Natural killer cell (primary cell): Measurements from ENCODE around the gene LENG1. TPM values are rescaled to one million over a fixed set of nuclear protein-coding genes. Genes with fewer than 3 reads are reported as not detected.
A peak's percentile ranks its signal among the peaks of the same experiment; 100 is the strongest.

Source experiments
- ATAC-seq, 3 donors: fragments of 150-1000 bp in 2 of 3; fragments of 200-7000 bp in 1 of 3; cut with Tn5 transposase; 1 replicate in 1 of 3; 2 replicates in 2 of 3; pipeline ENCODE4 v1.10.0; 2021; ENCODE audit warnings: mild to moderate bottlenecking in 2 of 3, moderate library complexity in 2 of 3
- DNase-seq, 2 donors: peaks; one replicate each; pipeline versions ENCODE4 v3.0.0 to v3.0.0-alpha.2; 2013 to 2021; ENCODE audit warnings: mixed read lengths in 1 of 2
- H3K27ac ChIP-seq: one replicate; pipeline ENCODE4 v1.5.1; 2013; ENCODE audit warnings: mild to moderate bottlenecking, low read length
- H3K27me3 ChIP-seq: one replicate; pipeline ENCODE4 v1.6.1; 2013; ENCODE audit warnings: low read length; ENCODE audit not compliant: control insufficient read depth, insufficient read depth
- H3K36me3 ChIP-seq: one replicate; pipeline ENCODE4 v1.6.1; 2013; ENCODE audit warnings: low read length; ENCODE audit not compliant: control insufficient read depth, insufficient read depth
- H3K4me1 ChIP-seq: one replicate; pipeline ENCODE4 v1.6.1; 2013; ENCODE audit warnings: low read length; ENCODE audit not compliant: control insufficient read depth, insufficient read depth
- H3K4me3 ChIP-seq: one replicate; pipeline ENCODE4 v1.5.1; 2013; ENCODE audit warnings: low read length
- H3K9me3 ChIP-seq: one replicate; pipeline ENCODE4 v1.6.1; 2013; ENCODE audit warnings: low read length; ENCODE audit not compliant: control insufficient read depth, insufficient read depth
- H3K27ac Mint-ChIP-seq, 2 donors: one replicate each; pipeline ENCODE4 v1.8.0; 2022; ENCODE audit warnings: mild to moderate bottlenecking in 2 of 2, mixed read lengths in 2 of 2, moderate library complexity in 1 of 2
- H3K27me3 Mint-ChIP-seq, 2 donors: one replicate each; pipeline ENCODE4 v1.8.0; 2022; ENCODE audit warnings: low read depth in 2 of 2, mixed read lengths in 2 of 2
- H3K36me3 Mint-ChIP-seq: one replicate; pipeline ENCODE4 v1.8.0; 2022; ENCODE audit warnings: mixed read lengths
- H3K4me1 Mint-ChIP-seq, 2 donors: one replicate each; pipeline ENCODE4 v1.8.0; 2022; ENCODE audit warnings: mixed read lengths in 2 of 2
- H3K4me3 Mint-ChIP-seq: one replicate; pipeline ENCODE4 v1.8.0; 2022; ENCODE audit warnings: mild to moderate bottlenecking, moderate library complexity, mixed read lengths
- H3K9me3 Mint-ChIP-seq, 2 donors: one replicate each; pipeline ENCODE4 v1.8.0; 2022; ENCODE audit warnings: mixed read lengths in 2 of 2
- CTCF ChIP-seq: fragments of 200-600 bp; IDR thresholded peaks from one replicate; pipeline ENCODE4 v1.8.0; 2022; ENCODE audit warnings: antibody characterized with exemption
- WGBS: methylation state at CpG from one replicate; pipeline ENCODE4 v1.1.7; 2013; ENCODE audit warnings: missing lambda C conversion rate; ENCODE audit not compliant: insufficient coverage; 5-methylcytosine and 5-hydroxymethylcytosine counted together
- intact Hi-C: fragments of 100-400 bp; cut with micrococcal nuclease; formaldehyde crosslinking; loops from one replicate; pipeline ENCODE4 v1.14.2; 2022
- total RNA-seq, 4 donors: library from RNA; stranded (reverse); fragments of 120-200 nt in 1 of 4; gene quantifications; one replicate each; pipeline versions ENCODE4 v1.2.3 to v1.2.4, GENCODE V29; 2013 to 2022

The LENG1 gene
- total RNA-seq, 3 donors from 2014 or later (not counting 1 experiment from before 2014, with no cell fraction given) = 8.3 to 9.4 (median 9.1) TPM

DNA sequence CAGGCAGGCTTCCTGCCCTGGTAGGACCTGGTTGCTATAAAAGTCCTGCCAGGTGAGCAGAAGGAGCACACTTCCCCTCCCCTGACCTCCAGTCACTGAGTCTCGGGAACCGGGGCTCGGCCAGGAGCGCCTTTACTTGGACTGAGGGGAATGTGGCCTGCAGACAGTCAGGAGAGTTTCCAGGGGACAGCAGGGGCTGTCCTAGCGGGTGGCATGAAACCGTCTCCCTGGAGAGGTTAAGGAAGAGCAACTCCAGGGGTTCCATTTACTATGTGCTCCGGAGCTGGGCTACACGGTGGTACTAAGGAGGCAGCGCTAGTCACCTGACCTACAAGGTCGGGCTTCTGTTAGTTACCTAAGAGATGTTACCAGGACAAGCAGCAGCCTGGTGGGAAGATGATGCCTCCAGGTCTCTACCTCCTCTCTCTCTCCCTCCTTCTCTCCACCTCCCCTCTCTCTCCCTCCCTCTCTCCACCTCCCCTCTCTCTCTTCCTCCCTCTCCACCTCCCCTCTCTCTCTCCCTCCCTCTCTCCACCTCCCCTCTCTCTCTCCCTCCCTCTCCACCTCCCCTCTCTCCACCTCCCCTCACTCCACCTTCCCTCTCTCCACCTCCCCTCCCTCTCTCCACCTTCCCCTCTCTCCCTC is 26.1 kb downstream of the LENG1 start:
- intact Hi-C loops = no loop called here
- TF ChIP-seq CTCF = no peak
- Mint-ChIP-seq H3K27me3 (no peaks in the 10 kb centered on the region), H3K4me1 (peaks cover 16 to 24% of the 10 kb centered on the region in 2 donors), H3K27ac (peak overlapping the region; percentile 21 to 78), H3K36me3 (no peaks in the 10 kb centered on the region), H3K4me3 (peak overlapping the region; percentile 21), H3K9me3 (no peaks in the 10 kb centered on the region)
- WGBS = 86% methylated on average over 10 of the region's 10 CpGs
- Histone ChIP-seq H3K4me1 (peaks cover 18% of the 10 kb centered on the region), H3K9me3 (peaks cover 3% of the 10 kb centered on the region), H3K36me3 (peaks cover 24% of the 10 kb centered on the region), H3K4me3 (no peak overlapping the region), H3K27me3 (no peaks in the 10 kb centered on the region), H3K27ac (no peak overlapping the region)
- peak in 1 of 2 donors; percentile 78 for DNase-seq
- ATAC-seq = no peak

- 97% methylated on average over 20 of the region's 20 CpGs for WGBS
- Histone ChIP-seq H3K4me1 (peaks cover 4% of the 10 kb centered on the region), H3K4me3 (no peak overlapping the region), H3K36me3 (peaks cover 52% of the 10 kb centered on the region), H3K27me3 (no peaks in the 10 kb centered on the region), H3K27ac (no peak overlapping the region), H3K9me3 (peaks cover 3% of the 10 kb centered on the region)
- intact Hi-C loops = no loop called here
- H3K27ac Mint-ChIP-seq = no peak overlapping the region
- ATAC-seq = no peak
- no peaks in the 10 kb centered on the region for H3K9me3 Mint-ChIP-seq
- H3K27me3 Mint-ChIP-seq = no peaks in the 10 kb centered on the region
- H3K4me3 Mint-ChIP-seq = no peak overlapping the region
- no peak for DNase-seq
- H3K4me1 Mint-ChIP-seq = peaks cover 5% of the 10 kb centered on the region in 2 donors
- H3K36me3 Mint-ChIP-seq = no peaks in the 10 kb centered on the region
- TF ChIP-seq CTCF = no peak
Observed at GRCh38 chr19:54129617-54129996, 29.9 kb downstream of the LENG1 start.

DNA sequence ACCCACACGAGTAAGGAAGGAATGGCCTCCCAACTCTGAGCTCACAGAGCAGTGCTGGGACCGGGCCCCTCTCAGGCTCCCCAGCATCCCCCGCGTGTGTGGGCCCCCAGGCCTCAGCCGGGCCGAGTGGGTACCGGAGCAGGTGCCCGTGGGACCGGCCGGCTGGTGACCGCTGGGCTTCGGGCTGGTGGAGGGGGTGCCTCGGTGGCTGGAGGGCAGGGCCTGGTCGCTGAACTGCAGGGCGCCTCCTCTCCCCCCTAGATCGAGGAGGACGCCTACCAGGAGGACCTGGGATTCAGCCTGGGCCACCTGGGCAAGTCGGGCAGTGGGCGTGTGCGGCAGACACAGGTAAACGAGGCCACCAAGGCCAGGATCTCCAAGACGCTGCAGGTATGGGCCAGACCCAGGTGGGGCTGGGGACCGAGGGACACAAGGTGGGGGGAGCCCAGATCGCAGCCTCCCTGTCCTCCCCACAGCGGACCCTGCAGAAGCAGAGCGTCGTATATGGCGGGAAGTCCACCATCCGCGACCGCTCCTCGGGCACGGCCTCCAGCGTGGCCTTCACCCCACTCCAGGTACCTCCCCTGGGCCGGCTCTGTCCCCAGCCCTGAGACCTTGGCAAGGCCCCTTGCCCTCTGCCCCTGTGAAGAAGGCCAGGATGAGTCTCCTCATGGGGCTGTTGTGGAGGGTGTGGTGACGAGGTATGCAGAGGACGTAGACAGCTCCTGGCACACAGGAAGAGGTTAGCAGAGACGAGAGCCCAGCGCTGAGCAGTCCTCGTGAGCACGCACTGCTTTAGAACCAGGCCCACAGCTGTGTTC is 30.5 kb downstream of the LENG1 start:
- Mint-ChIP-seq H3K9me3 (no peaks in the 10 kb centered on the region), H3K4me3 (no peak overlapping the region)

More for the DNA sequence above, 30.5 kb downstream of the LENG1 start:
- no peak for TF ChIP-seq CTCF
- H3K4me1 ChIP-seq = peaks cover 4% of the 10 kb centered on the region
- no peaks in the 10 kb centered on the region for H3K27me3 ChIP-seq
- DNase-seq (no peak), ATAC-seq (no peak)
- H3K27ac ChIP-seq = no peak overlapping the region
- Mint-ChIP-seq H3K36me3 (no peaks in the 10 kb centered on the region), H3K27ac (no peak overlapping the region), H3K27me3 (no peaks in the 10 kb centered on the region), H3K4me1 (no peaks in the 10 kb centered on the region)
- intact Hi-C loops = no loop called here
- peaks cover 3% of the 10 kb centered on the region for H3K9me3 ChIP-seq
- 96% methylated on average over 41 of the region's 41 CpGs for WGBS
- no peak overlapping the region for H3K4me3 ChIP-seq
- H3K36me3 ChIP-seq = peaks cover 58% of the 10 kb centered on the region
